Tibial nerve (tissue), 4 donors: ENCODE results near the gene HLA-E. TPM values are rescaled to one million over a fixed set of nuclear protein-coding genes. Genes with fewer than 3 reads are reported as not detected.
"Not testable (repeated sequence)": the region's sequence is repeated elsewhere in the genome, so short reads cannot be mapped to it uniquely, and the experiment has no call there.

ENCODE experiments used
- DNase-seq, 2 donors: peaks; one replicate each; pipeline ENCODE4 v3.0.0-alpha.2; 2019; ENCODE audit warnings: low spot score in 2 of 2
- H3K27ac ChIP-seq, 4 donors: fragments of 200-600 bp; sonication (generic) in 3 of 4; one replicate each; pipeline ENCODE4 v1.5.1; 2017 to 2019; ENCODE audit warnings: mild to moderate bottlenecking in 1 of 4
- H3K27me3 ChIP-seq, 2 donors: fragments of 200-600 bp; sonication (generic) in 1 of 2; one replicate each; pipeline versions ENCODE4 v1.5.1 to v1.6.0; 2017 to 2019
- H3K36me3 ChIP-seq, 3 donors: fragments of 200-600 bp; sonication (generic); one replicate each; pipeline ENCODE4 v1.5.1; 2018 to 2019
- H3K4me1 ChIP-seq, 4 donors: fragments of 200-600 bp; sonication (generic) in 3 of 4; one replicate each; pipeline ENCODE4 v1.5.1; 2017 to 2019
- H3K4me3 ChIP-seq, 4 donors: fragments of 200-600 bp; sonication (generic) in 3 of 4; one replicate each; pipeline ENCODE4 v1.5.1; 2017 to 2019; ENCODE audit warnings: mild to moderate bottlenecking in 1 of 4, moderate library complexity in 1 of 4
- H3K9me3 ChIP-seq, 4 donors: fragments of 200-600 bp; sonication (generic) in 3 of 4; one replicate each; pipeline ENCODE4 v1.5.1; 2017 to 2019
- CTCF ChIP-seq, 5 experiments: fragments of 200-600 bp in 3 of 5; fragments of 450-650 bp in 2 of 5; sonication (generic) in 3 of 5; IDR thresholded peaks; one replicate each; pipeline ENCODE4 v1.5.1; 2016 to 2019; ENCODE audit warnings: antibody characterized with exemption in 5 of 5, mild to moderate bottlenecking in 3 of 5, moderate library complexity in 2 of 5
- EP300 ChIP-seq, 2 donors: sonication (generic); formaldehyde crosslinking; IDR thresholded peaks; one replicate each; pipeline ENCODE4 v1.6.1; 2017; ENCODE audit warnings: antibody characterized with exemption in 2 of 2, mild to moderate bottlenecking in 1 of 2
- POLR2A ChIP-seq, 2 donors: fragments of 450-650 bp; IDR thresholded peaks; one replicate each; pipeline ENCODE4 v1.6.1; 2017; ENCODE audit warnings: antibody characterized with exemption in 2 of 2, mild to moderate bottlenecking in 2 of 2, moderate library complexity in 2 of 2
- WGBS, 2 donors: methylation state at CpG; one replicate each; pipeline ENCODE4 v1.1.5; 2018; 5-methylcytosine and 5-hydroxymethylcytosine counted together
- total RNA-seq, 4 donors: library from RNA; depleted of rRNA; stranded (reverse); fragments of >200 nt; gene quantifications; one replicate each; pipeline ENCODE4 v1.1.0, GENCODE V29; 2016

HLA-E gene
- total RNA-seq, 4 donors from 2014 or later, result 483 to 900 (median 631) TPM

DNA sequence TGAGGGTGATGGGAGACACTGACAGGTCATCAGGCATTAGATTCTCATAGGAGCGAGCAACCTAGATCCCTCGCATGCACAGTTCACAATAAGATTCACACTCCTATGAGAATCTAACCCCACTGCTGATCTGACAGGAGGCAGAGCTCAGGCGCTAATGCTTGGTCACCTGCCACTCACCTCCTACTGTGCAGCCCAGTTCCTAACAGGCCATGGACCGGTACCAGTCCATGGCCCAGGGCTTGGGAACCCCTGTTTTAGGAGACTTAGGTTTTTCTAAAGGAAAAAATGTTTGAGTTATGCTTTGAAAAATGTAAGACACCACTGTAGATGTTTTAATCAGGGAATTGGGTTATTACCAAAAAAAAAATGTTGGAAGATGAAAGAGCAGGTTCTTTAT lies 6.7 kb downstream of the HLA-E start:
- WGBS, 2 donors, result 81 to 88% methylated on average over 4 of the region's 4 CpGs
- Histone ChIP-seq H3K36me3 (peaks cover 0 to 35% (median 4%) of the 10 kb centered on the region in 3 donors), H3K27ac (peak overlapping the region in 2 of 4 donors; percentile 8 to 42), H3K9me3 (no peaks in the 10 kb centered on the region), H3K4me3 (no peak overlapping the region), H3K4me1 (peaks cover 0 to 27% (median 15%) of the 10 kb centered on the region in 4 donors), H3K27me3 (no peaks in the 10 kb centered on the region)
- DNase-seq, result no peak
- no peak for TF ChIP-seq POLR2A (IDR thresholded peaks at IDR 0.05)
- no peak for TF ChIP-seq CTCF (IDR thresholded peaks at IDR 0.05)
- no peak for TF ChIP-seq EP300 (IDR thresholded peaks at IDR 0.05)

GRCh38 chr6:30497261-30497599 lies 7.9 kb downstream of the HLA-E start:
- not testable (repeated sequence) for H3K4me3 ChIP-seq, DNase-seq, H3K27me3 ChIP-seq, H3K9me3 ChIP-seq
- H3K27ac ChIP-seq, result peak overlapping the region in 1 of 4 donors; percentile 8
- peaks cover 0 to 23% (median 2%) of the 10 kb centered on the region in 3 donors for H3K36me3 ChIP-seq
- peaks cover 0 to 15% (median 9%) of the 10 kb centered on the region in 4 donors for H3K4me1 ChIP-seq
- WGBS, 2 donors, result 91 to 95% methylated on average over 5 of the region's 5 CpGs

DNA sequence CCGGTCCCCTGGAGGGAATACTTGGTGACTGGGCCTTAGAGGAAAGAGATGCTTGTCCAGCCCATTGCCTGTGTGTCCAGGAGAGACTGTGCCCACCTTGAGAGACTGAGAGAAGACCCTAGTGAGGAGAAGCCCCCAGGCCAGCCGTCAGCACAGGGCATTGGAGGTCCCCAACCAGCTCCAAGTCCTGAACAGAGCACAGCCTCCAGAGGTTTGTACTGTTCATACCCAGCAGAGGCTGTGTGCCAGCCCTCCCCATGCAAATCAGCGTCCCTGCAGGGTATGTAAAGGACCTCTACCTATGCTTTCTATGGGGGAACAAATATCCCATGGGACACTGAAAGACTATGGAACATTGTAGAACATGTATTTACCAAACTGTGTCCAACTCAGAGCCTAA lies 8.4 kb downstream of the HLA-E start:
- Histone ChIP-seq H3K36me3 (peaks cover 0 to 18% (median 0%) of the 10 kb centered on the region in 3 donors), H3K9me3 (no peaks in the 10 kb centered on the region), H3K27me3 (no peaks in the 10 kb centered on the region), H3K4me1 (peaks cover 0 to 12% (median 7%) of the 10 kb centered on the region in 4 donors), H3K27ac (no peak overlapping the region), H3K4me3 (no peak overlapping the region)
- no peak for TF ChIP-seq EP300 (IDR thresholded peaks at IDR 0.05)
- no peak for TF ChIP-seq CTCF (IDR thresholded peaks at IDR 0.05)
- no peak for TF ChIP-seq POLR2A (IDR thresholded peaks at IDR 0.05)
- no peak for DNase-seq
- WGBS, 2 donors, result 74 to 82% methylated on average over 3 of the region's 3 CpGs

DNA sequence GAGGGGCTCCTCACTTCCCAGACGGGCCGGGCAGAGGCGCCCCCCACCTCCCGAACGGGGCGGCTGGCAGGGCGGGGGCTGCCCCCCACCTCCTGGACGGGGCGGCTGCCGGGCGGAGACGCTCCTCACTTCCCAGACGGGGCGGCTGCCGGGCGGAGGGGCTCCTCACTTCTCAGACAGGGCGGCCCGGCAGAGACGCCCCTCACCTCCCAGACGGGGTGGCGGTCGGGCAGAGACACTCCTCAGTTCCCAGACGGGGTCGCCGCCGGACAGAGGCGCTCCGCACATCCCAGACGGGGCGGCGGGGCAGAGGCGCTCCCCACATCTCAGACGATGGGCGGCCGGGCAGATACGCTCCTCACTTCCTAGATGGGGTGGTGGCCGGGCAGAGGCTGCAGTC lies 9.4 kb downstream of the HLA-E start:
- not testable (repeated sequence) for H3K4me3 ChIP-seq, DNase-seq, H3K36me3 ChIP-seq, H3K4me1 ChIP-seq, H3K27ac ChIP-seq, H3K9me3 ChIP-seq, H3K27me3 ChIP-seq
- WGBS, 2 donors, result 92 to 97% methylated on average over 21 to 25 of the region's 37 CpGs

DNA sequence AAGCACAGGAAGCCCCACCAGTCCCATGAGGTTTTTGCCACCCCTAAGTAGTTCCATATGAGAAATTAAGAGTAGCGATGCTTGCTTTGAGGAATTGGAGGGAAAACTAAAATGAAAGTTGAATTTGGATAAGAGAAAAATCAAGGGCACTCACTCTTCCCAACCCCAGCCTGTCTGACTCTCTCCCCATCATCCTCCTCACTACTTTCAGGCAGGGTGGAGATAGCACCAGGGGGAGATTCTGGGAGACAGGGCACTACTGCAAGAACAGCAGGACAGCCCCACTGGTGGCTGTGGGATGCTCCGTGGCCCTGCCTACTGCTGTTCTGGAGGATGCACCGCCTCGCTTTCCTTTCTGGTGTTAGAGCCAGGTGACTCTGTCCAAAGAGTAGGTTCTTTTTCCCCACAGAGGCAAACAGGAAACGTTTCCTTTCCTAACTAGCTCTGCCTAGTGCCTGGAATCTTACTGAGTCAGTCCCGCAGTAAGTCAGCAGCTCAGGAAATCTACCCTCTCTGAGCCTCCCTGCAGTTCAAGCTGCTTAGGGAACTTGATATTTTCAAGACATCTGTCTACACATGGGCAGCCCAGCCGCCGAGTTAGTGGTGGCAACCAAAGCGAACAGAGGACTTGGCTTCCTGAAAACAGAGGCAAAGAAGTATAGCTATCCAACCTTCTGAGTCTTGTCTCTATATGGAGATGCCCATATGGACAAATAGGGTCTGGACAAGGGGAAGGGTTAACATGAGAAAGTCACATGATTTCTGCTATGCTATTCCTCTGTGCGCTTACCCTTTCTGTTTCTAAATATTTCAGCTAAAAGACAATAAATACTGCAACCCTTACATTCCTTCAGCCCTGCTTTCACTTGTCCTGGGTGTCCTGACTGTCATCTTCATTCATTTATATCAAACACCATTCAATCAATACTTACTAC lies 11.4 kb downstream of the HLA-E start:
- peak overlapping the region in 2 of 4 donors; percentile 6 to 59 for H3K27ac ChIP-seq
- H3K9me3 ChIP-seq, result no peaks in the 10 kb centered on the region
- WGBS, 2 donors, result 39 to 45% methylated on average over 10 of the region's 10 CpGs
- no peaks in the 10 kb centered on the region for H3K36me3 ChIP-seq
- no peak for DNase-seq
- H3K27me3 ChIP-seq, result no peaks in the 10 kb centered on the region
- peaks cover 0 to 6% (median 6%) of the 10 kb centered on the region in 4 donors for H3K4me1 ChIP-seq
- H3K4me3 ChIP-seq, result no peak overlapping the region
- TF ChIP-seq EP300 (IDR thresholded peaks at IDR 0.05) (peak in 1 of 2 donors; percentile 29), CTCF (IDR thresholded peaks at IDR 0.05) (no peak), POLR2A (IDR thresholded peaks at IDR 0.05) (no peak)
